Ovary (tissue), 9 donors: Measurements from ENCODE around the gene MIP. TPM values are rescaled to one million over a fixed set of nuclear protein-coding genes. Genes with fewer than 3 reads are reported as not detected.
"Not testable (repeated sequence)": the region's sequence is repeated elsewhere in the genome, so short reads cannot be mapped to it uniquely, and the experiment has no call there.

Source experiments
- DNase-seq, 5 donors: peaks; one replicate each; pipeline ENCODE4 v3.0.0-alpha.2; 2019 to 2020
- H3K27ac ChIP-seq, 2 donors: fragments of 200-600 bp; one replicate each; pipeline versions ENCODE4 v1.5.1 to v1.8.0; 2019 to 2022
- H3K27me3 ChIP-seq: fragments of 200-600 bp; one replicate; pipeline ENCODE4 v1.8.0; 2022
- H3K36me3 ChIP-seq: fragments of 200-600 bp; sonication (generic); one replicate; pipeline ENCODE4 v1.5.1; 2019
- H3K4me1 ChIP-seq: one replicate; pipeline ENCODE4 v1.8.1; 2013; ENCODE audit warnings: mild to moderate bottlenecking, moderate library complexity; ENCODE audit not compliant: insufficient read depth
- H3K4me3 ChIP-seq: fragments of 200-600 bp; sonication (generic); one replicate; pipeline ENCODE4 v1.5.1; 2017
- H3K9me3 ChIP-seq, 2 donors: fragments of 200-600 bp in 1 of 2; sonication (generic) in 1 of 2; one replicate each; pipeline versions ENCODE4 v1.5.1 to v1.8.1; 2013 to 2019; ENCODE audit warnings: mild to moderate bottlenecking in 1 of 2, moderate library complexity in 1 of 2
- CTCF ChIP-seq, 3 donors: fragments of 450-650 bp in 2 of 3; fragments of 200-600 bp in 1 of 3; IDR thresholded peaks; one replicate each; pipeline versions ENCODE4 v1.5.1 to v1.8.0; 2016 to 2022; ENCODE audit warnings: antibody characterized with exemption in 3 of 3, mild to moderate bottlenecking in 1 of 3
- EP300 ChIP-seq: sonication (generic); formaldehyde crosslinking; IDR thresholded peaks from one replicate; pipeline ENCODE4 v1.6.1; 2017; ENCODE audit warnings: antibody characterized with exemption
- POLR2A ChIP-seq: fragments of 450-650 bp; IDR thresholded peaks from one replicate; pipeline ENCODE4 v1.6.1; 2017; ENCODE audit warnings: antibody characterized with exemption, mild to moderate bottlenecking, moderate library complexity
- WGBS, 3 donors: extraction: QIAGEN DNeasy Blood & Tissue Kit in 1 of 3; methylation state at CpG; one replicate each; pipeline versions ENCODE4 v1.1.5 to v1.1.7; 2013 to 2017; 5-methylcytosine and 5-hydroxymethylcytosine counted together
- intact Hi-C, 4 donors: fragments of 100-400 bp; cut with DNase I; formaldehyde crosslinking; loops; one replicate each; pipeline versions ENCODE4 v1.11.0 to v1.15.1; 2022 to 2023
- polyA plus RNA-seq, 2 donors: library from polyadenylated mRNA; stranded (reverse); fragments of 200-250 nt in 1 of 2; fragments of 350-450 nt in 1 of 2; fragmentation: Illumina TruSeq in 1 of 2; extraction: RNeasy Lipid Tissue Mini Kit (QIAGEN cat#74804) in 1 of 2; gene quantifications; one replicate each; pipeline ENCODE4 v1.2.3, GENCODE V29; 2013 to 2014
- total RNA-seq, 7 donors: library from RNA; depleted of rRNA in 2 of 7; stranded (reverse); fragments of >200 nt in 2 of 7; fragmentation: NEBNext Ultra II Directional in 3 of 7; extraction: Animal tissue kit (Norgen Biotek cat#: 25700) in 3 of 7; gene quantifications; one replicate each; pipeline versions ENCODE4 v1.1.0 to v1.2.4, GENCODE V29; 2016 to 2023
- donor health status: DM: no; HTN: no; CAD: no; lungs with moderate emphysema.
- donor health status: DM: no; HTN: no; CAD: no.
- donor health status: Bipolar disorder and iron deficiency.
- donor health status: DM: yes; HTN: yes; CAD: no.
- donor health status: DM: no; HTN: no; CAD: no.
- donor health status: DM: yes; HTN: yes; CAD: no.

The MIP gene
- total and polyA plus RNA-seq, 9 donors: 0.23 TPM; not detected in 8

DNA sequence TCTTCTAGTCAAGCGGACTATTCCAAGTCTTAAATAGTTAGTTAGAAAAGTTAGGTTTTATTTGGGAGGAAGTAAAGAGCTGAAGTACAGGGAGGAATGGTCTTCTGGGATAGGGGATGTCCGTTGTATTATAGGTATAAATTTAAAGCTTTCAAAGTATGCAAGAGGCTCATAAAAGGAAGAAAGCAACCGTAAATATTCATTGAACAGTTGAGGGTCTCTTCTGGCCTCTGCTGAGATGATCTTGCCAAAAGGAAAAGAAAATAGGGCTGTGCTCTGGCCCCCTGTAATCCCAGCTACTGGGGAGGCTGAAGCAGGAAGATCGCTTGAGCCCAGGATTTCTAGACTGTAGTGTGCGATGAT lies 4.9 kb downstream of the MIP start:
- TF ChIP-seq POLR2A: no peak
- no peak for TF ChIP-seq EP300
- no peak for TF ChIP-seq CTCF (IDR thresholded peaks at IDR 0.05)
- Histone ChIP-seq H3K4me1 (no peaks in the 10 kb centered on the region), H3K4me3 (peak overlapping the region; percentile 66), H3K9me3 (no peaks in the 10 kb centered on the region), H3K36me3 (no peaks in the 10 kb centered on the region), H3K27me3 (no peaks in the 10 kb centered on the region), H3K27ac (peak overlapping the region in 1 of 2 donors; percentile 81)
- WGBS, 3 donors: 21 to 32% (median 29%) methylated on average over 5 of the region's 5 CpGs
- intact Hi-C loops: loop anchor here in 1 of 4 donors (10.0 kb wide), 1 partner anchor 75 kb away; no protein-coding TSS in a partner anchor
- DNase-seq: no peak

DNA sequence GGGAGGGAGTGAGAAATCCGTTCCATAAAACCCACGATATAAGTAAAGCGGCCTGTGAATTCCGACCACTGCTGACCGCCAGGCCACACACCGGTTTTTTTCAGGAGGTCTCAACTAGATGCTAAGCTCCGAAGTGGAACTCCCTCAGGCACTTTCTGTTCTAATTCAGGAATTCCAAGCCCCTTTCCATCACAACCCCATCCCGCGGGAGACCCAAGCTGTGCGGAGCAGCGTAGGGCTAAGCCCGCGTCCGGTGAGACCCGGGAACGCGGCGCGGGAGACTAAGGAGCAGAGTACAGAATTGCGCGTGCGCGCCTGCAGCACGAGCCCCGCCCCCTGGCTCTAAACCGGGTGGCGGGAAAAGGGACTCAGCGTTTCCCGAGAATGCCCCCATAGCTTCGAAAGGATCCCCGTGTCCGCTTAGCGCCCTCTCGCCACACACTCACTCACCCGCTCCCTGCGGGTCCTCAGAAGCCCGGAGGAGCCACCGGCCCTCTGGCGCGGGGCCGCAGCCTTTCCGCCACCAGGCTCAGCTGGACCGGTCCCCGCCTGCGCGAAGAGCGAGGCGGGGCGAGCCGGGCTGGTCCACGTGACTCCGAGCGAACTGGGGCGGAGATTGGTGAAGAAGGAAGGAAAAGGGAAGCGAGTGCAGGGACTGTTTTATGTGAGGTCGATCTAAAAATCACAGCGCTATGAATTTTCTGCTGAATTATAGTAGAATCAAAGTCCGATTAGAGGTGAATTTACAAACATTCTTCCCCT lies 5.4 kb downstream of the MIP start, which contains the start of gene TIMELESS:
TIMELESS (minus strand) TSS at position 567 of the 762 bp plus-strand sequence. CDS start 15,256 bp downstream, outside the sequence.
- Histone ChIP-seq H3K27ac (peak within 1 kb of the TSS; percentile 79 to 81), H3K9me3 (no peaks in the 10 kb centered on the region), H3K36me3 (no peaks in the 10 kb centered on the region), H3K4me1 (no peaks in the 10 kb centered on the region), H3K4me3 (peak within 1 kb of the TSS; percentile 66), H3K27me3 (no peaks in the 10 kb centered on the region)
- intact Hi-C loops: loop anchor here in 1 of 4 donors (10.0 kb wide), 1 partner anchor 74 kb away; no protein-coding TSS in a partner anchor
- 0% methylated on average over 54 to 58 of the region's 58 CpGs for WGBS, 3 donors
- no peak for TF ChIP-seq EP300
- peak; percentile 70 for TF ChIP-seq POLR2A
- TF ChIP-seq CTCF (IDR thresholded peaks at IDR 0.05): peak in 2 of 3 donors; percentile 27 to 47
- DNase-seq: peak; percentile 84 to 90 (median 86)

DNA sequence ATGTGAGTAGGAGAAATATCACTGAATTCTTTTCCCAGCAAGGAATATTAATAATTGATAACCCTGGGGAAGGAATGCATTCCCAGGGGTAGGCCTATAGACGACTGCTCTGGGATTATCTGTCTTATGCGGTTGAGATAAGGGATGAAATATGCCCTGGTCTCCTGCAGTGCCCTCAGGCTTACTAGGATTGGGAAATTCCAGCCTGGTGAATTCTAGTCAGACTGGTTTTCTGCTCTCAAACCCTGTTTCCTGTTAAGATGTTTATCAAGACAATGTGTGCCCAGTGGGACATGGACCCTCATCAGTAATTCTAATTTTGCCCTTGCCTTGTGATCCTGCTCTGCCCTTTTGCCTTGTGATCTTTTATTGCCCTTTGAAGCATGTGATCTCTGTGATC lies 11.2 kb downstream of the MIP start:
- intact Hi-C loops: loop anchor here in 1 of 4 donors (10.0 kb wide), 1 partner anchor 68 kb away; no protein-coding TSS in a partner anchor
- H3K27ac ChIP-seq, H3K4me3 ChIP-seq, DNase-seq, H3K9me3 ChIP-seq, H3K27me3 ChIP-seq, H3K36me3 ChIP-seq, H3K4me1 ChIP-seq: not testable (repeated sequence)
- WGBS, 3 donors: 55 to 77% (median 58%) methylated on average over 2 of the region's 2 CpGs

DNA sequence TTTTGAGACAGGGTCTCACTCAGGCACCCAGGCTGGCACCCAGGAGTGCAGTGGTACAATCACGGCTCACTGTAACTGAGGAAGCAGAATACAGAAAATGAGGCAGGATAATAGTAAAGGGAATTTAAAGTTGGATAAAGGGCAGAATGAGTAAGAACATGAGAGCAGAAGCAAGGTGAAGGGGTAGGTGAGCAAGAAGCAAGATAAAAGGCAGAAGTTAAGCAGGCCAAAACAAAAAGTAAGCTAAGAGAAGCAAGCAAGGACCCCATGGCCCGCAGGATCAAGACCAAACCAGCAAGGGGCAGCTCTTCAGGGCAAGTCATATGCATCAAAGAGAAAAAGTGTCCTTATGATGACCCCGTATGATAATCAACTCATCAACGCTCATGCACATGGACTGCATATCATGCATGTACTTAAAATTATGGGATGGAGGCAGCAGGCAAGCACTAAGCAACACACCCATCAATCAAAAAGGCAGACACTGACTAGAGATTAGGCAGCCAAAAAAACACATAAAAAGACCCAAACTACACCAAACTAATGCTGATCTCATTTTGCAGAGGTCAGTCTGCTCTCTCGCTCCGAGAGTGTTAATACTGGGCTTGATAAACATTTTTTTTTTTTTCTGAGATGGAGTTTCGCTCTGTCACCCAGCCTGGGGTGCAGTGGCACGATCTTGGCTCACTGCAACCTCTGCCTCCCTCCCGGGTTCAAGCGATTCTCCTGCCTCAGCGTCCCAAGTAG lies 16.9 kb downstream of the MIP start:
- WGBS, 3 donors: 73 to 85% (median 78%) methylated on average over 11 of the region's 11 CpGs
- DNase-seq: no peak
- no peak for TF ChIP-seq CTCF (IDR thresholded peaks at IDR 0.05)
- no peaks in the 10 kb centered on the region for H3K9me3 ChIP-seq
- intact Hi-C loops: no loop called here
- no peaks in the 10 kb centered on the region for H3K4me1 ChIP-seq
- no peaks in the 10 kb centered on the region for H3K27me3 ChIP-seq
- no peaks in the 10 kb centered on the region for H3K36me3 ChIP-seq
- no peak overlapping the region for H3K4me3 ChIP-seq
- no peak overlapping the region for H3K27ac ChIP-seq
